Keratinocyte (primary cell): ENCODE results near the gene FKBP10. TPM values are rescaled to one million over a fixed set of nuclear protein-coding genes. Genes with fewer than 3 reads are reported as not detected.

ENCODE experiments used
- DNase-seq: peaks from one replicate; pipeline ENCODE4 v3.0.0-alpha.2; 2011; ENCODE audit warnings: low read depth, missing footprints, low spot score
- FAIRE-seq: peaks from 2 replicates; lab custom pipeline; 2011; peaks lifted over from hg19 to GRCh38; lab: Jason Lieb, UNC
- H2AFZ ChIP-seq: 2 replicates; pipeline ENCODE4 v1.6.0; 2012; ENCODE audit warnings: low read length, control low read depth, inconsistent platforms; ENCODE audit not compliant: control insufficient read depth
- H3K27ac ChIP-seq: 2 replicates; pipeline ENCODE4 v1.5.1; 2011; ENCODE audit warnings: low read length; ENCODE audit not compliant: control insufficient read depth, insufficient read depth
- H3K27me3 ChIP-seq: 3 replicates; pipeline ENCODE4 v1.6.0; 2011; ENCODE audit warnings: low read length; ENCODE audit not compliant: control insufficient read depth, insufficient read depth; ENCODE audit errors: extremely low read depth
- H3K36me3 ChIP-seq, 2 experiments: 2 replicates in 1 of 2; 3 replicates in 1 of 2; pipeline ENCODE4 v1.5.1; 2011; ENCODE audit warnings: low read length in 2 of 2, mild to moderate bottlenecking in 1 of 2; ENCODE audit not compliant: control insufficient read depth in 2 of 2, insufficient read depth in 2 of 2; ENCODE audit errors: extremely low read depth in 1 of 2
- H3K4me1 ChIP-seq: 3 replicates; pipeline ENCODE4 v1.5.1; 2011; ENCODE audit warnings: low read length; ENCODE audit not compliant: control insufficient read depth, insufficient read depth; ENCODE audit errors: extremely low read depth
- H3K4me2 ChIP-seq: 3 replicates; pipeline ENCODE4 v1.6.0; 2011; ENCODE audit warnings: low read depth, low read length; ENCODE audit not compliant: control insufficient read depth, insufficient read depth; ENCODE audit errors: extremely low read depth
- H3K4me3 ChIP-seq, 3 experiments: fragments of 200-600 bp in 1 of 3; sonication (generic) in 1 of 3; 2 replicates in 2 of 3; 3 replicates in 1 of 3; pipeline ENCODE4 v1.5.1; 2011 to 2016; ENCODE audit warnings: low read length in 3 of 3, mild to moderate bottlenecking in 3 of 3, control low read depth in 2 of 3, inconsistent platforms in 1 of 3, low read depth in 1 of 3, mixed read lengths in 1 of 3, mixed run types in 1 of 3, moderate library complexity in 1 of 3; ENCODE audit not compliant: control insufficient read depth in 2 of 3, insufficient read depth in 2 of 3; ENCODE audit errors: extremely low read depth in 1 of 3
- H3K79me2 ChIP-seq: 2 replicates; pipeline ENCODE4 v1.6.0; 2012; ENCODE audit warnings: low read length; ENCODE audit not compliant: control insufficient read depth, insufficient read depth
- H3K9ac ChIP-seq: 3 replicates; pipeline ENCODE4 v1.6.0; 2011; ENCODE audit warnings: low read length; ENCODE audit not compliant: control insufficient read depth, insufficient read depth; ENCODE audit errors: extremely low read depth
- H3K9me1 ChIP-seq: 3 replicates; pipeline ENCODE4 v1.6.0; 2011; ENCODE audit warnings: low read length; ENCODE audit not compliant: control insufficient read depth, insufficient read depth; ENCODE audit errors: extremely low read depth
- H3K9me3 ChIP-seq: 2 replicates; pipeline ENCODE4 v1.5.1; 2012; ENCODE audit warnings: low read depth, low read length; ENCODE audit not compliant: control insufficient read depth
- H4K20me1 ChIP-seq: 3 replicates; pipeline ENCODE4 v1.6.0; 2011; ENCODE audit warnings: low read length; ENCODE audit not compliant: control insufficient read depth, insufficient read depth; ENCODE audit errors: extremely low read depth
- CTCF ChIP-seq, 3 experiments: IDR thresholded peaks in 1 of 3; conservative IDR thresholded peaks in 1 of 3; optimal IDR thresholded peaks in 1 of 3; 2 replicates in 2 of 3; 3 replicates in 1 of 3; pipeline versions ENCODE3 to v1.5.1; 2011; ENCODE audit warnings: low read length in 3 of 3, mild to moderate bottlenecking in 3 of 3, moderate library complexity in 2 of 3, control low read depth in 1 of 3, inconsistent platforms in 1 of 3; ENCODE audit not compliant: insufficient read depth in 2 of 3; ENCODE audit errors: extremely low read depth in 1 of 3
- EZH2 ChIP-seq: IDR thresholded peaks from one replicate; pipeline ENCODE4 v1.6.1; 2012; ENCODE audit warnings: inconsistent platforms, mild to moderate bottlenecking, low read length, moderate library complexity
- dilution Hi-C: fragments of 300-500 bp; cut with MboI; formaldehyde crosslinking; loops from one replicate; pipeline ENCODE4 v1.7.0; 2020; ENCODE audit warnings: low sequenced_read_pairs; ENCODE audit not compliant: extremely low pct_ligation_motif_present
- polyA plus RNA-seq, 5 experiments: library from polyadenylated mRNA; depleted of rRNA in 3 of 5; stranded (reverse) in 3 of 5; stranded (forward) in 1 of 5; unstranded in 1 of 5; fragments of >200 nt; gene quantifications; 1 replicate in 1 of 5; 2 replicates in 3 of 5; 3 replicates in 1 of 5; pipeline versions ENCODE4 v1.2.1 to v1.2.3, GENCODE V29; 2011 to 2012; ENCODE audit warnings: missing spikeins in 2 of 5, low read depth in 1 of 5, low replicate concordance in 1 of 5

Gene FKBP10
- polyA plus RNA-seq, 1 donor (not counting 4 experiments of a cell fraction or from before 2014, with no cell fraction given) = 0.38 TPM

GRCh38 chr17:41766135-41766534 is 46.7 kb upstream of the FKBP10 start:
- Histone ChIP-seq H3K27me3 (no peaks in the 10 kb centered on the region), H4K20me1 (peaks cover 13% of the 10 kb centered on the region), H3K4me1 (no peaks in the 10 kb centered on the region), H3K79me2 (peaks cover 54% of the 10 kb centered on the region), H3K36me3 (peaks cover 60 to 63% of the 10 kb centered on the region in 2 experiments), H2AFZ (no peak overlapping the region), H3K9me3 (no peaks in the 10 kb centered on the region), H3K4me3 (no peak overlapping the region), H3K9ac (no peak overlapping the region), H3K9me1 (no peaks in the 10 kb centered on the region), H3K4me2 (no peak overlapping the region), H3K27ac (no peak overlapping the region)
- TF ChIP-seq CTCF (optimal IDR thresholded peaks at IDR 0.05 in 1 of 3, IDR thresholded peaks at IDR 0.05 in 1 of 3, conservative IDR thresholded peaks at IDR 0.05 in 1 of 3; ENCODE audit: extremely low read depth in 1 of 3, insufficient read depth in 2 of 3, low read length in 3 of 3) (no peak), EZH2 (no peak)
- dilution Hi-C loops = no loop called here
- FAIRE-seq = no peak
- DNase-seq = no peak

- TF ChIP-seq EZH2 = no peak
- TF ChIP-seq CTCF (optimal IDR thresholded peaks at IDR 0.05 in 1 of 3, IDR thresholded peaks at IDR 0.05 in 1 of 3, conservative IDR thresholded peaks at IDR 0.05 in 1 of 3; ENCODE audit: extremely low read depth in 1 of 3, insufficient read depth in 2 of 3, low read length in 3 of 3) = no peak
- Histone ChIP-seq H2AFZ (no peak overlapping the region), H3K36me3 (peaks cover 66% of the 10 kb centered on the region in 2 experiments), H3K9me3 (no peaks in the 10 kb centered on the region), H4K20me1 (peaks cover 17% of the 10 kb centered on the region), H3K9ac (no peak overlapping the region), H3K27me3 (no peaks in the 10 kb centered on the region), H3K27ac (no peak overlapping the region), H3K4me3 (no peak overlapping the region), H3K4me2 (no peak overlapping the region), H3K9me1 (peaks cover 3% of the 10 kb centered on the region), H3K4me1 (peaks cover 12% of the 10 kb centered on the region), H3K79me2 (peaks cover 60% of the 10 kb centered on the region)
- dilution Hi-C loops = no loop called here
- FAIRE-seq = no peak
- DNase-seq = no peak
These were observed 45.3 kb upstream of the FKBP10 start for GRCh38 chr17:41767324-41768042.
